Omental fat pad (tissue), 4 donors: Measurements from ENCODE around the gene EWSR1. TPM values are rescaled to one million over a fixed set of nuclear protein-coding genes. Genes with fewer than 3 reads are reported as not detected.
A peak's percentile ranks its signal among the peaks of the same experiment; 100 is the strongest.
"Not testable (repeated sequence)": the region's sequence is repeated elsewhere in the genome, so short reads cannot be mapped to it uniquely, and the experiment has no call there.

Experiments
- ATAC-seq: fragments of 150-250 bp; one replicate; pipeline ENCODE4 v1.9.1; 2016; ENCODE audit warnings: mild to moderate bottlenecking, moderate library complexity; ENCODE audit not compliant: low FRiP score
- DNase-seq: peaks from one replicate; pipeline ENCODE4 v3.0.0-alpha.2; 2019; ENCODE audit warnings: low spot score
- small RNA-seq: library from RNA; depleted of rRNA; stranded (forward); fragments of <200 nt; gene quantifications from one replicate; pipeline ENCODE3, GENCODE V24; 2016
- total RNA-seq, 4 donors: library from RNA; depleted of rRNA; stranded (reverse); fragments of >200 nt; gene quantifications; one replicate each; pipeline ENCODE4 v1.1.0, GENCODE V29; 2016
- TF ChIP-seq, protein P1 (sequence below), 3 donors: fragments of 450-650 bp; IDR thresholded peaks; one replicate each; pipeline ENCODE4 v1.5.1; 2016 to 2017; ENCODE audit warnings: antibody characterized with exemption in 3 of 3, mild to moderate bottlenecking in 3 of 3, moderate library complexity in 2 of 3

Gene EWSR1
- total RNA-seq, 4 donors from 2014 or later, result 190 to 274 (median 202) TPM

- DNase-seq (peak; percentile 39), ATAC-seq (peak; percentile 87)
- TF ChIP-seq, protein P1, sequence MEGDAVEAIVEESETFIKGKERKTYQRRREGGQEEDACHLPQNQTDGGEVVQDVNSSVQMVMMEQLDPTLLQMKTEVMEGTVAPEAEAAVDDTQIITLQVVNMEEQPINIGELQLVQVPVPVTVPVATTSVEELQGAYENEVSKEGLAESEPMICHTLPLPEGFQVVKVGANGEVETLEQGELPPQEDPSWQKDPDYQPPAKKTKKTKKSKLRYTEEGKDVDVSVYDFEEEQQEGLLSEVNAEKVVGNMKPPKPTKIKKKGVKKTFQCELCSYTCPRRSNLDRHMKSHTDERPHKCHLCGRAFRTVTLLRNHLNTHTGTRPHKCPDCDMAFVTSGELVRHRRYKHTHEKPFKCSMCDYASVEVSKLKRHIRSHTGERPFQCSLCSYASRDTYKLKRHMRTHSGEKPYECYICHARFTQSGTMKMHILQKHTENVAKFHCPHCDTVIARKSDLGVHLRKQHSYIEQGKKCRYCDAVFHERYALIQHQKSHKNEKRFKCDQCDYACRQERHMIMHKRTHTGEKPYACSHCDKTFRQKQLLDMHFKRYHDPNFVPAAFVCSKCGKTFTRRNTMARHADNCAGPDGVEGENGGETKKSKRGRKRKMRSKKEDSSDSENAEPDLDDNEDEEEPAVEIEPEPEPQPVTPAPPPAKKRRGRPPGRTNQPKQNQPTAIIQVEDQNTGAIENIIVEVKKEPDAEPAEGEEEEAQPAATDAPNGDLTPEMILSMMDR (IDR thresholded peaks at IDR 0.05), result no peak
These were observed 76.1 kb downstream of the EWSR1 start for GRCh38 chr22:29344137-29344536.

GRCh38 chr22:29344889-29345288, 76.8 kb downstream of the EWSR1 start:
- not testable (repeated sequence) for ATAC-seq, DNase-seq

DNA sequence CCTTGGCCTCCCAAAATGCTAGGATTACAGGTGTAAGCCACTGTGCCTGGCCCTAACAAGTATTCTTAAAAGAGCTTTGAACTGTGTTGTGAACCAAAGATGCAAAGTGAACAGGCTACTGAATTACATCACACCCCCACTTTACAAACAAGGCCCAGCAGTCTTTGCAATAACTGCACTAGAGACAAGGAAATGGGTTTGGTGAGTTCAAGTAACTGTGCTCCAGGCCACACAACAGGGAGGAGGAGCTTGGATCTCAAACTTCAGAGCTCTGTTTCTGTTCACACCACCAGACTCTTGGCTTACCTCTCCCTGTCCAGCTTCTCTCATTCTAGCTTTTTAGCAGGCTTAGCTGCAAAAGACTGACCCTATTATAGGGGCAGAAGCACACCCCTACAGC, 77.9 kb downstream of the EWSR1 start:
- DNase-seq (no peak), ATAC-seq (no peak)
- TF ChIP-seq, protein P1 (IDR thresholded peaks at IDR 0.05), result no peak

DNA sequence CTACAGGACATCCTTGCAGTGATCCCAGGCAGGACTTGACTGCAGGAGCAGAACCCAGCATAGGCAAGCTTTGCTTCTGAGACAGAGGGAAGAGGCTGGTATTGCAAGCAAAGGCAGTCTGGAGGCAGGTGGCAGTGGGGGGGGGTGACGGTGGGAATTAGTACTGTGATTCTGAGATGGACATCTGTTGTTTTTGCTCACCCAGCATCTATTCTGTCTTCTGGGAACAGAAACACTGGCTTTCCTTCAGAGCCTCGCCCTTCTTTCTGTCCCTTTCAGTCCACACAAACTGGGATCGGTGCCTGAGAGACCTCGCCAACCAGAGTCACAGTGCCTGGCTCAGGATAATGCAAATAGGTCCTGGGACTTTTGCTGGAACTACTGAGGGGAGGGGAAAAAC, 78.6 kb downstream of the EWSR1 start:
- DNase-seq, result no peak
- TF ChIP-seq, protein P1 (IDR thresholded peaks at IDR 0.05), result no peak
- ATAC-seq, result no peak

DNA sequence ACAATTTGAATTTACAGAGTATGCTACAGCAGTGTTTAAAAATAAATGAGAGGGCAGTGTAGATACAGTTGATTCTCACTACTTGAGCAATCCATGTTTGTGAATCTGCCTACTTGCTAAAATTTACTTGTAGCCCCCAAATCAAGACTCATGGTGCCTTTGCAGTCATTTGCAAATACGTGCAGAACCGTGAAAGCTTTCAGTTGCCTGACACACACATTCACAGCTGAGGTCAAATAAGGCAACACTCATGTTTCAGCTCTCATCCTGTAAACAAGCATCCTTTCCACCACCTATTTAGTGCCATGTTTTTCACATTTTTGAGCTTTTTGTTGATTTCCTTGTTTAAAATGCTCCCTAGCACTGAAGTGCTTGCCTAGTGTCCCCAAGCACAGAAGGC, 80.0 kb downstream of the EWSR1 start:
- no peak for ATAC-seq
- TF ChIP-seq, protein P1 (IDR thresholded peaks at IDR 0.05), result no peak
- no peak for DNase-seq

DNA sequence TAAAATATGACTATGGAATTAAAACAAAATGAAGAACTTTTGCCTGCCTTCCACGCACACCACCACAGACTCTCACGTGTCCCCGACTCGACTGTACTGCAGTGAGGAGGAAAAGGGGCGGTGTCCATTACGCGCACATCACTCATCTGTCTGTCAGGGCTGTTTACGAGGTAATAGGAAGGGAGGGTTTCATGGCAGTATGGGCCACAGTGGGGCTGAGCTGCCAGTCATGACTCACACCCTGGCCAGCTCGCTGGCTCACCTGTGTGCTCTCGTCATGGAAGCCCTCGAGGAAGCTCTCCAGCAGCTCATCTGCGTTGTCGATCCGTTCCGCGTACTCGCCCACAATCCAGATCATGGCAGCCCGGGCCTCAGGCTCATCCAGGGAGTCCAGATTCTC, 80.9 kb downstream of the EWSR1 start:
- no peak for DNase-seq
- TF ChIP-seq, protein P1 (IDR thresholded peaks at IDR 0.05), result no peak
- ATAC-seq, result no peak

Small RNA genes lying within 50 kb of the gene (small RNA-seq; reads per million reads assigned to genes)
- gene MIR3653, result not detected

Other genes with a start within 250 kb of the EWSR1 start
- gene C22orf31, start 206.4 kb upstream of the EWSR1 start, total RNA-seq, result not detected
- 10 to 100 TPM; 11.1 to 23.8 (median 13.9) TPM for gene KREMEN1, start 195.2 kb upstream of the EWSR1 start, total RNA-seq
- 1 to 10 TPM; 1.5 to 2.5 (median 1.7) TPM for gene EMID1, start 62.4 kb upstream of the EWSR1 start, total RNA-seq
- 10 to 100 TPM; 15.0 to 30.8 (median 25.4) TPM for gene RHBDD3, start 287 bp upstream of the EWSR1 start, total RNA-seq
- 10 to 100 TPM; 13.4 to 29.0 (median 22.7) TPM for gene GAS2L1, start 38.4 kb downstream of the EWSR1 start, total RNA-seq
- 1 to 10 TPM in 2 of 4 donors, under 1 TPM in 1, not detected in 1; 0.56 to 2.6 (median 1.5) TPM for gene RASL10A, start 47.4 kb downstream of the EWSR1 start, total RNA-seq
- gene AP1B1, start 120.3 kb downstream of the EWSR1 start, total RNA-seq, result 10 to 100 TPM; 58.0 to 77.3 (median 75.3) TPM
- not detected for gene RFPL1, start 170.3 kb downstream of the EWSR1 start, total RNA-seq
- gene NEFH, start 211.9 kb downstream of the EWSR1 start, total RNA-seq, result 1 to 10 TPM in 1 of 4 donors, under 1 TPM in 3; 0.32 to 1.4 (median 0.42) TPM